Anterior cingulate cortex (tissue), 58 donors: Measurements from ENCODE around the gene LIMCH1.
"Not testable (repeated sequence)": the region's sequence is repeated elsewhere in the genome, so short reads cannot be mapped to it uniquely, and the experiment has no call there.

ENCODE experiments used
- DNase-seq, 58 donors: peaks; one replicate each; lab custom pipeline; 2025; lab: John Stamatoyannopoulos, UW

Gene LIMCH1

GRCh38 chr4:41665636-41666207 is 127.8 kb downstream of the LIMCH1 start:
- DNase-seq = no peak

- no peak for DNase-seq
Measured at GRCh38 chr4:41668024-41668423, 130.1 kb downstream of the LIMCH1 start.

GRCh38 chr4:41670530-41670929 is 132.6 kb downstream of the LIMCH1 start:
- peak in 7 of 58 donors; percentile 19 to 45 (median 31) for DNase-seq

GRCh38 chr4:41670982-41671381 is 133.0 kb downstream of the LIMCH1 start:
- no peak for DNase-seq

GRCh38 chr4:41678086-41678816 is 140.3 kb downstream of the LIMCH1 start:
- DNase-seq = peak in 1 of 58 donors; percentile 12

- peak in 2 of 58 donors; percentile 9 to 30 for DNase-seq
Measured at GRCh38 chr4:41678951-41679350, 141.0 kb downstream of the LIMCH1 start.

GRCh38 chr4:41679991-41680390 is 142.0 kb downstream of the LIMCH1 start:
- DNase-seq = no peak

- no peak for DNase-seq
Measured at GRCh38 chr4:41681054-41681453, 143.1 kb downstream of the LIMCH1 start.

GRCh38 chr4:41683326-41683725 is 145.4 kb downstream of the LIMCH1 start:
- DNase-seq = no peak

- DNase-seq = peak in 9 of 58 donors; percentile 3 to 44 (median 7)
Measured at GRCh38 chr4:41686893-41687292, 148.9 kb downstream of the LIMCH1 start.

- peak in 1 of 58 donors; percentile 10 for DNase-seq
Measured at GRCh38 chr4:41687971-41688370, 150.0 kb downstream of the LIMCH1 start.

GRCh38 chr4:41692717-41693345 is 154.9 kb downstream of the LIMCH1 start:
- peak in 44 of 58 donors; percentile 3 to 71 (median 25) for DNase-seq

- no peak for DNase-seq
Measured at GRCh38 chr4:41693629-41694028, 155.7 kb downstream of the LIMCH1 start.

- DNase-seq = no peak
Measured at GRCh38 chr4:41696131-41696530, 158.2 kb downstream of the LIMCH1 start.

GRCh38 chr4:41696763-41697162 is 158.8 kb downstream of the LIMCH1 start:
- no peak for DNase-seq

- no peak for DNase-seq
Measured at GRCh38 chr4:41701983-41702382, 164.0 kb downstream of the LIMCH1 start.

- no peak for DNase-seq
Measured at GRCh38 chr4:41702770-41703169, 164.8 kb downstream of the LIMCH1 start.

GRCh38 chr4:41703785-41704184 is 165.8 kb downstream of the LIMCH1 start:
- DNase-seq = no peak

GRCh38 chr4:41709844-41710481 is 172.0 kb downstream of the LIMCH1 start:
- DNase-seq = no peak

- not testable (repeated sequence) for DNase-seq
Measured at GRCh38 chr4:41711654-41712053, 173.7 kb downstream of the LIMCH1 start.

- no peak for DNase-seq
Measured at GRCh38 chr4:41712425-41712824, 174.5 kb downstream of the LIMCH1 start.
